ENCODE results near the gene GRAMD1B.
A peak's percentile ranks its signal among the peaks of the same experiment; 100 is the strongest.
"Not testable (repeated sequence)": the region's sequence is repeated elsewhere in the genome, so short reads cannot be mapped to it uniquely, and the experiment has no call there.

Gene GRAMD1B

DNA sequence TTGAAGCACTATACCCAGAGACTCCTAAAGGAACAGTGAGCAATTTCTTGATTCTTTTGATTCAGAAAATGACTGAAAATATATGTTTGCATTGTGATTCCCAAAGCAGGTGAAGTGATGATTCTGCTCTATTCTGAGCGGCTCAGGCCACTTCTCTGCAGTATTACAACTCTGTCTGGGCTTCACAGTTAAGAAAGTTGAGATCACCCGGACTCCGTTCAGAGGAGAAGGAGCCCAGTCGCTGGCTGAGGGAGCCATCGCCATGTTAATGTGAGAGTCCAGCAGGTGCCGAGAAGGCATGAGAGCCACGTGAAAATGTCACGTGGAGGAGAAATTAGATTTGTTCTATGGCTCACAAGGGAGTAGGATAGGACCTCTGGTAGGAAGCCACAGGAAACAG is 132.8 kb downstream of the GRAMD1B start:
- DNase-seq (ENCODE audit: low read depth in 2 of 3, low spot score in 2 of 3) = no peak

DNA sequence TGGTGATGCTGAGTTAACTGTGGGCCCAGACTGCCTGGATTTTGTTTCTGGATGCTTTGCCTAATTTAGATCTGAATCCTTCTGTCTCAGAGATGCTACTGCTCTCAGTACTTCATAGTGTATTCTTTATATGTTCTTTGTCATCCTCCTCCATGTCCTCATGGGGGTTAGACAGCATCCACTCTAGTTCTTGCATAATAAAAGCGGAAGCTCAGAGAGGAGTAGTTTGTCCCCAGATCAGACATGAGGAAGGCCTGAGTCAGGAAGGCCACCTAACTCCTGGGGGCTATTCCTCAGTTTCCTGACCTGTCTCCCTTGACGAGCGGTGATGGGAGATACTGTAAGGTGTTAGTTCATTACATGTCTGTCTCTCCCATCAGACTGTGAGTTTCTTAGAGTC is 134.2 kb downstream of the GRAMD1B start:
- no peak for DNase-seq (ENCODE audit: low read depth in 2 of 3, low spot score in 2 of 3)

- no peak for DNase-seq (ENCODE audit: low read depth in 2 of 3, low spot score in 2 of 3)
These were observed 136.8 kb downstream of the GRAMD1B start for GRCh38 chr11:123566852-123567251.

DNA sequence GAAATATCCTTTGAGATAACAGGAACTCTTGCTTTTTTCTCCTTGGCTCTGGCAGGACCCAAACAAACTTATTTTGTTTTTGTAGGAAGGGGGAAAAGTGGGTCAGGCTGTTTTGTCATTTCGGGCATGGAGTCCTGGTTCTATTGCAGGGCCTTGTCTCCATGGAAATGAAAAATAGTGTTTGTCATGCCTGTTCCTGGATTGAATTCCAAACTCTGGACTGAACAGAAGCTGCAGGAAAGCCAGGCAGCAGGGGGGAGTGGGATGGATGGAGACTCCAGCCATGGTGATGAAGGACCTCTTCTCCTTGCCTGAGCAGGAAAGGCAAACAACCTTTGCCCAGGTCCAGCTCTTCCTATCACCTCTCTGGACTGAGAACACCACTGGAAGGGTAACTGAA is 137.4 kb downstream of the GRAMD1B start:
- DNase-seq (ENCODE audit: low read depth in 2 of 3, low spot score in 2 of 3) = no peak

DNA sequence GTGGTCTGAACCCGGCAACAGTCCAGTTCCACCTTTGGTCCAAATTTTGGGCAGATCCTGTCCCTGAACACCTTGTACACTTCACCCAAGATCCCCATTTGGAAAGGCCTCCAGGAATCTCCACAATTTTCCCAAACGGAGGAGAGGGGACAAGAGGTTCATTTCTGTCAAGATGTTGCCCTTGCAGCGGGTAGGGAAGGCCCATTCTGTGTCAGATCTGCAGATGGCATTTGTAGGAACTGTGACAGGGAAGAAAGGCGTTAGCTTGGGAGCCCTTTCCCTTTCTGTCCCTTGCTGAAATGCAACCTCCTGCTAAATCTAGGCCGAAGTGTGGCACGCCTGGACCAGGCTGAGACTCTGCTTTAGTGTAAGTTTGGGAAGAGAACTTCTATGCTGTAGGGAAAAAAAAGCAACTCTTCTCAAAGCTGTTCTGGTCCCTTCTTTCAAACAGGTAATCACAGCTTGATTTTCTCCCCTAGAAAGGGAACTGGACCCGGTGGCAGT is 138.3 kb downstream of the GRAMD1B start:
- DNase-seq (ENCODE audit: low read depth in 2 of 3, low spot score in 2 of 3) = no peak

DNA sequence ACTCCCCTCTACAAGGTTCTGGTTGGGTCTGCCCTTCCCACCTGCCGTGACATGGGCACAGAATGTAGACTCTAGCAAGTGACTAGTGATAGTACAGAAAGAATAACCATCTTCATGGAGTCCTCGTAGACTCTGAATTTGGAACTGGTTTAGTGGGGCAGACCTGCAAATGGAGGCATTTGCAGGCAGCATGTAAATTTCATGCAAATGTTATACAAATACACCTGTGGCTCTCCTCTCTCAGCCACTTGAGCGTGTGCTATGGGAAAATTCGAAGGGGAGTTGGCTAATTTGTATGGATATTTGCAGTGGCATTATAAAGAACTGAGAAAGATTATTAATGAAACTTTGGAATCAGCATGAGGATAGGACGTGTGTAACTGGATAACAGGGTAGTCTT is 139.3 kb downstream of the GRAMD1B start:
- no peak for DNase-seq (ENCODE audit: low read depth in 2 of 3, low spot score in 2 of 3)

- no peak for DNase-seq (ENCODE audit: low read depth in 2 of 3, low spot score in 2 of 3)
These were observed 141.0 kb downstream of the GRAMD1B start for GRCh38 chr11:123570939-123571580.

- not testable (repeated sequence) for DNase-seq (ENCODE audit: low read depth in 2 of 3, low spot score in 2 of 3)
These were observed 142.7 kb downstream of the GRAMD1B start for GRCh38 chr11:123572791-123573190.

GRCh38 chr11:123573286-123573685 is 143.2 kb downstream of the GRAMD1B start:
- DNase-seq (ENCODE audit: low read depth in 2 of 3, low spot score in 2 of 3) = no peak

- DNase-seq (ENCODE audit: low read depth in 2 of 3, low spot score in 2 of 3) = no peak
These were observed 145.4 kb downstream of the GRAMD1B start for GRCh38 chr11:123575441-123575840.

DNA sequence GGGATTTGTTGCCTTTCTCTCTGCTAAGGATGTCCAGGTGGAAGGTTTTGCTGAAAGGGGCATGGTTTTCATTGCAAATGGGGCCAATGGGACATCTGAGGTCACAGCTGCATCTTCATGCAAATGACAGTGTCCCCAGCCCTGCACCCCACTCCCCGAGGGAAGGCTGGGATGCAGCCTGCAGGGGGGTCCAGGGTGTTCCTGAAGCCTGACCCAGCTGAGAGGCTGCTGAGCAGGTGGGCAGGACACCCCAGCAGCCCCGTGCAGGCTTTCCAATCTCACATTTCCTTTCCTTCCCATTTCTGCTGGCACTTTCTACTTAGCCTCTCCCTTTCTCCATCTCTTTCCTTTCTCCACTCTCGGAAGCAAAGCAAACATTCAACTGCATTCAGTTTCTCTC is 146.0 kb downstream of the GRAMD1B start:
- no peak for DNase-seq (ENCODE audit: low read depth in 2 of 3, low spot score in 2 of 3)

GRCh38 chr11:123576501-123576900 is 146.4 kb downstream of the GRAMD1B start:
- no peak for DNase-seq (ENCODE audit: low read depth in 2 of 3, low spot score in 2 of 3)

GRCh38 chr11:123577081-123577598 is 147.1 kb downstream of the GRAMD1B start:
- peak; percentile 38 to 55 (median 42) for DNase-seq (ENCODE audit: low read depth in 2 of 3, low spot score in 2 of 3)

DNA sequence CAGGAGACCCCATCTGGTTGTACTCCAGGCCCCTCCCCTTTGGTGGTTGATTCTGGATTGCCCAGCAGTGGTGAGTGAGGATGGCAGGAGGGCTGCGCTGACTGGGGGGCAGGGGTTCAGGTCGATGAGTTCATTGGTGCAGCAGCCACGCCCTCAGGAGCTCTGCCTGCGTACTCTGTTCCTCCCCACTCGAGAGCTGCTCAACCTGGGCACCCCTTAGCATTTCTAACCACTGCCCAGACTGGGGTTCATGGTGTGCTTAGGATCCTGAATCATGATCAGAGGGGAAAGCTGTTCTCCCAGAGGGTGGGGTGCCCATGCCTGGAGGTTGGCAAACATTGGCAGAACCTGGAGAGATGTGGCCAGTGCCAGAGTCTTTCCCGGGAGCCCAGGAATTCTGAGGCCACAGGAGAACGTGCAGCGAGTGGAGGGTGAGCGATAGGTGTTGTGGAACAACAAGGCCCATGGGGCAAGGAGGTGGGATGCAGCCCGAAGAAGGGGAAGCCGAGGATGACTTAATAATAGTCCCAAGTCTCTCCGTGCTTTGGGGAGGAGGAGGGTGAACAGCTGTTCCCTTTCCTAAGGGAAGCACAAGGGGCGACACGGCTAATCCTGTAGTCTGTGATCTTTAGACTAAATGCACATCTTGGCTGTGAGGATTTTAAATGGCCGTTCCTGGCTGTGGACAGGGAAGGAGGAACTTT is 148.9 kb downstream of the GRAMD1B start:
- no peak for DNase-seq (ENCODE audit: low read depth in 2 of 3, low spot score in 2 of 3)

DNA sequence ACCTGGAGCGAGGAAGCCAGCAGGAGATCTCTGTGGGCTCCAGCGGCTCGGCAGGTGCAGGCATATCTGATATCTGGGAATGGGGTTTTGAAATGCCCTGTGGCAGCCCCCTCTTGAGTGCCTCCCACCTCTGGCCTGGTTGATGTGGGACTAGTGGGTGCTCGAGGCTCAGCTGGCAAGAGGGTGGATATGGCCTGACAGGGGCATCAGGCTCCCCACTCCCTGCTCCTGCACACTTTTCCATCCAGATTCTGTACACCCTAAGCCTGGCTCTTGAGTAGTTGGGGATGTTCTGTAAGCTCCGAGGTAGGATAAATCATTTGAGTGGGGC is 149.4 kb downstream of the GRAMD1B start:
- DNase-seq (ENCODE audit: low read depth in 2 of 3, low spot score in 2 of 3) = no peak

DNA sequence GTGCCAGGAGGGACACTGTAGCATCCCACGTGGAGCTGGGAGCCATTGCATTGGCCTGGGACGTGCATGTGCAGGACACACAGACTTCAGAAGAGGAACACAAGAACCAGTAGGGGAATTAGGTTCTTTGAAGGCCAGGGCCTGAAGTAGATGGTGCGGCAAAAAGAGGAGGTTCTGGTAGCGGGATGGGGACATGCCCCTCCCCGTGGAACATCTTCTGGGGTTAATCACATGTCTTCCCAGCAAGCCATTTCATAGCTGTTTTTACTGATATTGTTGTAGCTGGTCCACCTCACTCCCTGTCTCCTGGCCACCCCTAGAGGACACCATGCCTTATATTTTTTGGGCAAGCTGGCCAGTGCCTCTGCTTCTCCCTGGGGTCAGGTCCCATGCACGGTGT is 150.1 kb downstream of the GRAMD1B start:
- DNase-seq (ENCODE audit: low read depth in 2 of 3, low spot score in 2 of 3) = no peak

DNA sequence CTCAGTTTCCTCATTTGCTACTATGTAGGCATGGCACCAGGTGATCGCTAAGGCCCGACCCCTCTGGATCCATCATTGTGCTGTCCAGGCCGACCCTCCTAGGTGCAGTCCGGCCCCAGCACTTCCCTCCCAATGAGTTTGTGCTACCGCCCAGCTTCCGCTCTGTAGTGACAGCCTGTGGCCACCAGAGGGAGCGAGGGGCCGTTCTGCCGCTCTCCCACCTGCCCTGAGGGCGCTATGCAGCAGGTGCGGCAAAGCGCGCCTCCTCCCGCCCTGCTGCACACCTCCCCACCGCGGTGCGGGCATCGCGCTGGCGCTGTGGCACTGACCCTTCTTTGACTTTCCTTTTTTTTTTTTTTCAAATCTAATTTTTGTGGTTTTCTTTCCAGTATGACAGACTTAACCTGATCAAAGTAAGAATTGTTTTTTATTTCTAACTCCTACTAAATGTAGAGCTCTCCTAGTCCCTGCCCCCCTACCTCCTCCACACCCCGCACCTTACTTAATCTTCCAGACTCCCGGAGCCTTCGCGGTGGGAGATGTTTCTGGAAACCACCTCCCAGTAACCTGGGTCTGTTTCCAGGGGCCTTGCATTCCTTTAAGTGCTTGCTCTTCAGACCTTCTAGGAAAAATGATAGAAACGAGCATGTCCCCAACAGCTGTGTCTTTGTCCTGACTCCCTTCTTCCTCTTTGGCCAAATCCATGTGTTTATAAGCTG is 150.6 kb downstream of the GRAMD1B start:
- DNase-seq (ENCODE audit: low read depth in 2 of 3, low spot score in 2 of 3) = peak; percentile 31 to 50 (median 35)

DNA sequence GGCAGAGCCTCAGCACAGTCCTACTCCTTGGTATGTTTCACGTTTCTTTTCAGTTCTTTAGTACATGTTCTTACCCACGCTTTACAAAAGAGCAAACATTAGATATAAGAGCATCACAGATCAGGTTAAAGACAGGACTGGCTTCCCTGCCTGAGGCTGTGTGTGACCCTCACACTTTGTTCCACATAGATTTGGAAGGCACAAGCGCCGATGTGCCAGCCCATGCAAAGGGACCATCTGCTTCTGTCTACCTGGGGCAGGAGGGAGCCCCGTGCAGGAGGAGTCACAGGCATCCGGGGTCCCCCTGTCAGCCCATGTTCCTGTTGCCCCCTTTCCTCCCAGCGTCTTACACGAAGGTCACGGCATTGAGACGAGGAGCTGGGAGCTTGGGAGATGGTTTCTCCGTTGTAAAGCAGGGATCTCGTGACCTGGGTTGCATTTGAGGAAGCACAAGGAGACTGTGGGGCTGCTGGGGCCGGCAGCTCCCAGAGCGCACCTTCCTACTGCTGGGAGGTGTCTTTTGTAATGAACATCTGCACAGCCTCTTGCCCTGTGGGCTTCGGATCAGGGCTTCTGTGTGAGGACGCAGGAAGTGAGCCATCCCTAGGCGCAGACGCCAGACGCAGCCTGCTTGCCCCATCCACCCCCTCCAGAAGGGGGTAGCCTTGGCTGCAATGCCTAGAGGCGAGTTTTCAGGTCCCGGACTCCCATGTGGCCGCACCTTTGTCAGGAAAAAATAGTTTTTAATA is 151.8 kb downstream of the GRAMD1B start:
- no peak for DNase-seq (ENCODE audit: low read depth in 2 of 3, low spot score in 2 of 3)

- no peak for DNase-seq (ENCODE audit: low read depth in 2 of 3, low spot score in 2 of 3)
These were observed 153.0 kb downstream of the GRAMD1B start for GRCh38 chr11:123582992-123583504.

DNA sequence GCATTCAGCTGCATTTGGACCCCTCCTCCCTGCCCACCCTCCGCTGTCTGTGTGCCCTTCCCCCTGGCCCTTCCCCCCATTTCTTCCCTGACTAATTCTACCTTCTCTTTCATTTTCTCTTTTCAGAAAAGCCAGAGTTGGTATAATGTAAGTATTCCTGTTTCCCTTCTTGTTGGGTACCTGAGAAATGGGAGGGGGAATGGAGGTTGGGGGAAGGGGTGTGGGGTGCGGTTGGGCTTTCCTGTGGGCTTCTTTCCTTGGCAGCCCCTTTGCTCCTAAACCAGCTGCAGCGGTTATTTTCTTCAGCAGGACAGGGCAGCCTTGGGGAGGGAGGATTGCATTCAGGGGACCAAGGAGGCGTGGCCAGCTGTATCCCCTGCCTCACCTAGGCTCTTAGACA is 154.1 kb downstream of the GRAMD1B start:
- no peak for DNase-seq (ENCODE audit: low read depth in 2 of 3, low spot score in 2 of 3)

DNA sequence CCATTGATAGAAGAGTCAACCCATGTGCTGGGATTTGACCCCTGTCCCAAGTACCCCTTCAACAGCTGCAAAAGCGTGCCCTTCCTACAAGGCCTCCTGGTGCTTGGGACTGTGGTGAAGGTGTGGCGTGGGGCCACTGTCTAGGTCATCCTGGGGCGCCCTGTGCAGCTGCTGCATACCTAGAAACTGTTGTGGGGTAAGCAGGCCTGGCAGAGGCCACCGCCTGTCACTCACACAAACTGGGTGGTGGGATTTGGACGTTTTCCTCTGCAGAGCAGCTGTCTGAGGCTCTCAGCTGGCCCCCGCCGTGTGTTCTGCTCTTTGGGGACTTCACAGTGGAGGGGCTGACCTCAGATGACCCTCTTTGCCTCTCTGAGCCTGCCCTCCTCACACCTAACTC is 154.7 kb downstream of the GRAMD1B start:
- no peak for DNase-seq (ENCODE audit: low read depth in 2 of 3, low spot score in 2 of 3)
